Smooth muscle cell (in vitro differentiated cells): ENCODE measurements around the gene SPSB3. TPM values are rescaled to one million over a fixed set of nuclear protein-coding genes. Genes with fewer than 3 reads are reported as not detected.

Source experiments
- DNase-seq: peaks from one replicate; lab custom pipeline; 2025; ENCODE audit not compliant: unreplicated experiment; lab: John Stamatoyannopoulos, UW
- H2AFZ ChIP-seq: fragments of 200-600 bp; sonication (generic); 2 replicates; pipeline ENCODE4 v1.6.0; 2016; ENCODE audit warnings: antibody characterized with exemption, low read depth, mild to moderate bottlenecking
- H3F3A ChIP-seq: fragments of 200-600 bp; sonication (generic); 2 replicates; pipeline ENCODE4 v1.6.0; 2017; ENCODE audit warnings: antibody characterized with exemption, low read depth
- H3K27ac ChIP-seq: fragments of 200-600 bp; sonication (generic); 2 replicates; pipeline ENCODE4 v1.5.1; 2016; ENCODE audit warnings: low read depth, mild to moderate bottlenecking
- H3K27me3 ChIP-seq: fragments of 200-600 bp; sonication (generic); 2 replicates; pipeline ENCODE4 v1.6.1; 2016; ENCODE audit warnings: low read depth, mild to moderate bottlenecking
- H3K36me3 ChIP-seq: fragments of 200-600 bp; sonication (generic); 2 replicates; pipeline ENCODE4 v1.5.1; 2016; ENCODE audit warnings: low read depth
- H3K4me1 ChIP-seq: fragments of 200-600 bp; sonication (generic); 2 replicates; pipeline ENCODE4 v1.5.1; 2016; ENCODE audit warnings: low read depth
- H3K4me2 ChIP-seq: fragments of 200-600 bp; sonication (generic); 2 replicates; pipeline ENCODE4 v1.6.0; 2016; ENCODE audit warnings: mild to moderate bottlenecking
- H3K4me3 ChIP-seq: fragments of 200-600 bp; sonication (generic); 2 replicates; pipeline ENCODE4 v1.5.1; 2016; ENCODE audit warnings: mild to moderate bottlenecking
- H3K79me2 ChIP-seq: fragments of 200-600 bp; sonication (generic); 2 replicates; pipeline ENCODE4 v1.6.0; 2016; ENCODE audit warnings: low read depth, mild to moderate bottlenecking
- H3K9ac ChIP-seq: fragments of 200-600 bp; sonication (generic); 2 replicates; pipeline ENCODE4 v1.6.0; 2016; ENCODE audit warnings: low read depth
- H3K9me3 ChIP-seq: fragments of 200-600 bp; sonication (generic); replicated peaks from 2 replicates; pipeline ENCODE4 v1.5.1; 2016; ENCODE audit warnings: low read depth
- H4K20me1 ChIP-seq: fragments of 200-600 bp; sonication (generic); 2 replicates; pipeline ENCODE4 v1.6.0; 2016; ENCODE audit warnings: low read depth
- WGBS: methylation state at CpG from one replicate; pipeline ENCODE4 v1.1.7; 2016; ENCODE audit warnings: low lambda C conversion rate; 5-methylcytosine and 5-hydroxymethylcytosine counted together
- polyA plus RNA-seq: library from polyadenylated mRNA; unstranded; fragments of >200 nt; fragmentation: Nextera tagmentation; extraction: Ambion mirVana; gene quantifications from 2 replicates; pipeline ENCODE4 v1.2.1, GENCODE V29; 2016
- total RNA-seq: library from RNA; depleted of rRNA; stranded (reverse); fragments of >200 nt; gene quantifications from 2 replicates; pipeline ENCODE4 v1.2.3, GENCODE V29; 2014
- TF ChIP-seq, protein P1 (sequence below): fragments of 200-600 bp; sonication (generic); IDR thresholded peaks from 2 replicates; pipeline ENCODE4 v1.5.1; 2017; ENCODE audit warnings: borderline replicate concordance, mild to moderate bottlenecking, antibody characterized with exemption; ENCODE audit not compliant: insufficient read depth, poor library complexity, severe bottlenecking

Gene SPSB3
- total and polyA plus RNA-seq, 2 experiments from 2014 or later, result 25.1 to 49.8 TPM

GRCh38 chr16:1761751-1762150, 20.6 kb downstream of the SPSB3 start:
- no peaks in the 10 kb centered on the region for H3K27me3 ChIP-seq
- no peak for DNase-seq
- H3K9ac ChIP-seq, result no peak overlapping the region
- no peak overlapping the region for H2AFZ ChIP-seq
- no peaks in the 10 kb centered on the region for H3F3A ChIP-seq
- H3K79me2 ChIP-seq, result no peaks in the 10 kb centered on the region
- 97% methylated on average over 11 of the region's 15 CpGs for WGBS
- TF ChIP-seq, protein P1, sequence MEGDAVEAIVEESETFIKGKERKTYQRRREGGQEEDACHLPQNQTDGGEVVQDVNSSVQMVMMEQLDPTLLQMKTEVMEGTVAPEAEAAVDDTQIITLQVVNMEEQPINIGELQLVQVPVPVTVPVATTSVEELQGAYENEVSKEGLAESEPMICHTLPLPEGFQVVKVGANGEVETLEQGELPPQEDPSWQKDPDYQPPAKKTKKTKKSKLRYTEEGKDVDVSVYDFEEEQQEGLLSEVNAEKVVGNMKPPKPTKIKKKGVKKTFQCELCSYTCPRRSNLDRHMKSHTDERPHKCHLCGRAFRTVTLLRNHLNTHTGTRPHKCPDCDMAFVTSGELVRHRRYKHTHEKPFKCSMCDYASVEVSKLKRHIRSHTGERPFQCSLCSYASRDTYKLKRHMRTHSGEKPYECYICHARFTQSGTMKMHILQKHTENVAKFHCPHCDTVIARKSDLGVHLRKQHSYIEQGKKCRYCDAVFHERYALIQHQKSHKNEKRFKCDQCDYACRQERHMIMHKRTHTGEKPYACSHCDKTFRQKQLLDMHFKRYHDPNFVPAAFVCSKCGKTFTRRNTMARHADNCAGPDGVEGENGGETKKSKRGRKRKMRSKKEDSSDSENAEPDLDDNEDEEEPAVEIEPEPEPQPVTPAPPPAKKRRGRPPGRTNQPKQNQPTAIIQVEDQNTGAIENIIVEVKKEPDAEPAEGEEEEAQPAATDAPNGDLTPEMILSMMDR, result no peak
- no peak overlapping the region for H3K27ac ChIP-seq
- H3K4me2 ChIP-seq, result no peak overlapping the region
- no peaks in the 10 kb centered on the region for H3K36me3 ChIP-seq
- H4K20me1 ChIP-seq, result no peaks in the 10 kb centered on the region
- H3K4me3 ChIP-seq, result no peak overlapping the region
- H3K4me1 ChIP-seq, result no peaks in the 10 kb centered on the region
- no peaks in the 10 kb centered on the region for H3K9me3 ChIP-seq

DNA sequence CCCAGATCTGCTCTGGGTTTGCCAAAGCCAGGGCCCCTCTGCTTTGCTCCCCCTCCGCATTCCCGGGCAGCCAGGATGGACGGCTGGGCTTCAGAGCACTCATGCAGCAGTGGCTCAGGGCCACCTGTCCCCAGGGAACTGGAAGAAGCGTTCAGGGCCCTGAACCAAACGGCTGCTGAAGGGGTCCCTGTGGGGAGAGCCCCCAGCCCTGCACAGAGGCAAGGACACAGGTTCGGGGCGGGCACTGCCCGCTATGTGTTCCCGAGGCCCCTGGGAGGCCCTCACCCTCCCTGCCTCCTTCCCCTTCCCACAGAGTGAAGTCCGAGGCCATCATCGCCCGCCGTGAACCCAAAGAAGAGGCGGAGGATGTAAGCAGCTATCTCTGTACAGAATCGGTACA, 21.5 kb downstream of the SPSB3 start:
- TF ChIP-seq, protein P1, result no peak
- H3K36me3 ChIP-seq, result no peaks in the 10 kb centered on the region
- DNase-seq, result no peak

GRCh38 chr16:1759511-1759910, 22.9 kb downstream of the SPSB3 start:
- Histone ChIP-seq H3K9ac (no peak overlapping the region), H3K4me2 (no peak overlapping the region), H3K27ac (no peak overlapping the region), H3K4me3 (no peak overlapping the region), H3K9me3 (no peaks in the 10 kb centered on the region), H3F3A (no peaks in the 10 kb centered on the region), H3K79me2 (no peaks in the 10 kb centered on the region), H3K27me3 (no peaks in the 10 kb centered on the region), H2AFZ (no peak overlapping the region), H3K36me3 (no peaks in the 10 kb centered on the region), H4K20me1 (peaks cover 5% of the 10 kb centered on the region), H3K4me1 (no peaks in the 10 kb centered on the region)
- over 99% methylated on average over 21 of the region's 21 CpGs for WGBS
- DNase-seq, result no peak
- TF ChIP-seq, protein P1, result no peak

More for the DNA sequence above, 21.5 kb downstream of the SPSB3 start:
- Histone ChIP-seq H2AFZ (no peak overlapping the region), H3K4me2 (no peak overlapping the region), H3F3A (no peaks in the 10 kb centered on the region), H3K27me3 (no peaks in the 10 kb centered on the region), H3K4me3 (no peak overlapping the region), H3K9ac (no peak overlapping the region), H3K27ac (no peak overlapping the region), H4K20me1 (no peaks in the 10 kb centered on the region), H3K79me2 (no peaks in the 10 kb centered on the region), H3K4me1 (no peaks in the 10 kb centered on the region), H3K9me3 (no peaks in the 10 kb centered on the region)
- WGBS, result 98% methylated on average over 15 of the region's 15 CpGs

GRCh38 chr16:1758923-1759322, 23.4 kb downstream of the SPSB3 start:
- TF ChIP-seq, protein P1, result no peak
- no peak for DNase-seq
- Histone ChIP-seq H3K9ac (no peak overlapping the region), H4K20me1 (peaks cover 5% of the 10 kb centered on the region), H2AFZ (no peak overlapping the region), H3K4me2 (no peak overlapping the region), H3F3A (peaks cover 3% of the 10 kb centered on the region), H3K36me3 (no peaks in the 10 kb centered on the region), H3K9me3 (no peaks in the 10 kb centered on the region), H3K27me3 (no peaks in the 10 kb centered on the region), H3K27ac (no peak overlapping the region), H3K4me3 (no peak overlapping the region), H3K4me1 (no peaks in the 10 kb centered on the region), H3K79me2 (no peaks in the 10 kb centered on the region)
- WGBS, result 94% methylated on average over 18 of the region's 18 CpGs
